ENCODE results near the gene SHROOM4. TPM values are rescaled to one million over a fixed set of nuclear protein-coding genes. Genes with fewer than 3 reads are reported as not detected.

Gene SHROOM4
- total and polyA plus RNA-seq, 9 of the 15 experiments (the other 6 are each of a cell fraction or from before 2014, with no cell fraction given): not detected

DNA sequence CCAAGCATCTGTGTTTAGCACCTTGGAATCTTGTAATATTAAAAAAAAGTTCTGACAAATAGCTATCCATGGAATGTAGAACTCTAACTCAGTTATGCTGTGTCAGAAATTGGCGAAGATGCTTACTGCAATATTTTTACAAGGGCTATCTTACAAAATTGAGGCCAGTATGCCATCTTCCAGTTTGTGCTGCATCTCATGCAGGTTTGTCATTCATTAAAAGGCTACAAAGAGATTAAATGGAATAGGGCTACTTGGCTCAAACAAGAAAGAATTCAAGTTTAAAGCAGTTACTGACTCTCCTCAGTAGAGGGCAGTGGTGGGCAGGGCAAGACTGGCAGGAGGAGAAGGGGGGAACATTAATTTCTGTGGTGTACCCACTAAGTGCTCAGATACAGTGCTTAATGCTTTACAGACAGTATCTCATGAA is 66.5 kb downstream of the SHROOM4 start:
- Histone ChIP-seq H3K4me3 (no peak overlapping the region), H3K4me2 (ENCODE audit: insufficient read depth, low read length) (no peak overlapping the region)
- intact Hi-C loops (cut with micrococcal nuclease): no loop called here
- TF ChIP-seq RAD21 (CRISPR knock-in tag; conservative IDR thresholded peaks at IDR 0.05 in 1 of 2, IDR thresholded peaks at IDR 0.05 in 1 of 2) (peak in 1 of 2 experiments; percentile 49; a peak in 2 of 4 replicates), VEZF1 (CRISPR knock-in tag; IDR thresholded peaks at IDR 0.05) (peak; percentile 44; the same call in 1 of the 2 replicates), PURB (CRISPR knock-in tag; IDR thresholded peaks at IDR 0.05; ENCODE audit: low read depth) (no peak), YY1 (IDR thresholded peaks at IDR 0.05; ENCODE audit: borderline replicate concordance in 1 of 3, control insufficient read depth in 1 of 3, extremely low read depth in 1 of 3, insufficient read depth in 3 of 3, insufficient read length in 1 of 3, insufficient replicate concordance in 2 of 3, low read depth in 1 of 3, low read length in 2 of 3) (no peak), CTCF (IDR thresholded peaks at IDR 0.05 in 2 of 3, conservative IDR thresholded peaks at IDR 0.05 in 1 of 3; ENCODE audit: insufficient read depth in 2 of 3, low read depth in 1 of 3, low read length in 3 of 3) (peak; percentile 62 to 63 (median 62)), HIVEP1 (CRISPR knock-in tag; IDR thresholded peaks at IDR 0.05) (no peak)
- TF ChIP-seq, protein P1, sequence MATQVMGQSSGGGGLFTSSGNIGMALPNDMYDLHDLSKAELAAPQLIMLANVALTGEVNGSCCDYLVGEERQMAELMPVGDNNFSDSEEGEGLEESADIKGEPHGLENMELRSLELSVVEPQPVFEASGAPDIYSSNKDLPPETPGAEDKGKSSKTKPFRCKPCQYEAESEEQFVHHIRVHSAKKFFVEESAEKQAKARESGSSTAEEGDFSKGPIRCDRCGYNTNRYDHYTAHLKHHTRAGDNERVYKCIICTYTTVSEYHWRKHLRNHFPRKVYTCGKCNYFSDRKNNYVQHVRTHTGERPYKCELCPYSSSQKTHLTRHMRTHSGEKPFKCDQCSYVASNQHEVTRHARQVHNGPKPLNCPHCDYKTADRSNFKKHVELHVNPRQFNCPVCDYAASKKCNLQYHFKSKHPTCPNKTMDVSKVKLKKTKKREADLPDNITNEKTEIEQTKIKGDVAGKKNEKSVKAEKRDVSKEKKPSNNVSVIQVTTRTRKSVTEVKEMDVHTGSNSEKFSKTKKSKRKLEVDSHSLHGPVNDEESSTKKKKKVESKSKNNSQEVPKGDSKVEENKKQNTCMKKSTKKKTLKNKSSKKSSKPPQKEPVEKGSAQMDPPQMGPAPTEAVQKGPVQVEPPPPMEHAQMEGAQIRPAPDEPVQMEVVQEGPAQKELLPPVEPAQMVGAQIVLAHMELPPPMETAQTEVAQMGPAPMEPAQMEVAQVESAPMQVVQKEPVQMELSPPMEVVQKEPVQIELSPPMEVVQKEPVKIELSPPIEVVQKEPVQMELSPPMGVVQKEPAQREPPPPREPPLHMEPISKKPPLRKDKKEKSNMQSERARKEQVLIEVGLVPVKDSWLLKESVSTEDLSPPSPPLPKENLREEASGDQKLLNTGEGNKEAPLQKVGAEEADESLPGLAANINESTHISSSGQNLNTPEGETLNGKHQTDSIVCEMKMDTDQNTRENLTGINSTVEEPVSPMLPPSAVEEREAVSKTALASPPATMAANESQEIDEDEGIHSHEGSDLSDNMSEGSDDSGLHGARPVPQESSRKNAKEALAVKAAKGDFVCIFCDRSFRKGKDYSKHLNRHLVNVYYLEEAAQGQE (IDR thresholded peaks at IDR 0.05; ENCODE audit: borderline replicate concordance): peak; percentile 27; the same call in 1 of the 2 replicates
- TF ChIP-seq, protein P1 (CRISPR knock-in tag; IDR thresholded peaks at IDR 0.05; ENCODE audit: low read depth): no peak

More for the DNA sequence above, 66.5 kb downstream of the SHROOM4 start:
- WGBS (ENCODE audit: insufficient coverage, low coverage, missing lambda C conversion rate): 0% methylated on average over 1 of the region's 1 CpG
- Histone ChIP-seq H3K36me3 (ENCODE audit: control insufficient read depth, insufficient read depth, low read length) (no peaks in the 10 kb centered on the region), H3K27ac (ENCODE audit: extremely low read depth, low read depth, low read length) (no peak overlapping the region), H3K27me3 (ENCODE audit: control insufficient read depth in 2 of 2, insufficient read depth in 2 of 2, low read length in 2 of 2) (no peaks in the 10 kb centered on the region), H3K79me2 (ENCODE audit: control insufficient read depth, insufficient read depth, low read length) (no peaks in the 10 kb centered on the region), H4K20me1 (replicated peaks; ENCODE audit: control insufficient read depth, insufficient read depth, low read length) (no peaks in the 10 kb centered on the region), H3K9me1 (ENCODE audit: control insufficient read depth, insufficient read depth, low read length) (no peaks in the 10 kb centered on the region), H3K9me3 (replicated peaks; ENCODE audit: control insufficient read depth, insufficient read depth, low read depth, low read length) (no peaks in the 10 kb centered on the region), H3K4me1 (replicated peaks in 1 of 2; ENCODE audit: control insufficient read depth in 2 of 2, insufficient read depth in 2 of 2, low read length in 2 of 2) (no peaks in the 10 kb centered on the region), H3K9ac (ENCODE audit: insufficient read depth in 1 of 2, low read depth in 2 of 2, low read length in 2 of 2) (no peak overlapping the region), H2AFZ (ENCODE audit: low read depth, low read length) (no peak overlapping the region)
- in situ Hi-C loops (cut with MboI): no loop called here
- BruUV-seq (replicated peaks): no TSS peak
- ChIA-PET POLR2A (interaction anchor here (0.6 kb wide), 1 partner anchor 232 kb away, joined by 3 read pairs; no protein-coding TSS in a partner anchor), CTCF (ENCODE audit: low intra/inter-chr PET ratio) (interaction anchor here (0.6 kb wide), 1 partner anchor 13 kb away, joined by 3 read pairs; no protein-coding TSS in a partner anchor)
- DNase-seq (ENCODE audit: extremely low read depth in 1 of 4, low spot score in 3 of 4) (peak; percentile 17 to 30 (median 26)), FAIRE-seq (no peak), ATAC-seq (no peak)

All from K562 (cell line).